Motor neuron (in vitro differentiated cells): ENCODE measurements around the gene EBF4. TPM values are rescaled to one million over a fixed set of nuclear protein-coding genes. Genes with fewer than 3 reads are reported as not detected.
A peak's percentile ranks its signal among the peaks of the same experiment; 100 is the strongest.
"Not testable (repeated sequence)": the region's sequence is repeated elsewhere in the genome, so short reads cannot be mapped to it uniquely, and the experiment has no call there.

ENCODE experiments used
- ATAC-seq, 8 experiments: fragments of 200-7000 bp; cut with Tn5 transposase; replicated peaks in 6 of 8; 2 replicates each; pipeline ENCODE4 v1.8.0; 2021; ENCODE audit warnings: mild to moderate bottlenecking in 8 of 8, moderate library complexity in 8 of 8
- H3K27ac ChIP-seq, 2 donors: fragments of 250-450 bp; sonication (Bioruptor Pico); 2 replicates each; pipeline ENCODE4 v1.9.0; 2021; ENCODE audit warnings: antibody characterized with exemption in 2 of 2, mild to moderate bottlenecking in 2 of 2, moderate library complexity in 1 of 2
- H3K4me1 ChIP-seq, 2 donors: fragments of 250-450 bp; sonication (Bioruptor Pico); replicated peaks in 1 of 2; 2 replicates each; pipeline ENCODE4 v1.6.1; 2021; ENCODE audit warnings: antibody characterized with exemption in 2 of 2, mild to moderate bottlenecking in 2 of 2, moderate library complexity in 1 of 2
- H3K4me3 ChIP-seq, 5 donors: fragments of 250-450 bp; sonication (Bioruptor Pico); 2 replicates each; pipeline ENCODE4 v1.9.0; 2021; ENCODE audit warnings: antibody characterized with exemption in 5 of 5, mild to moderate bottlenecking in 5 of 5, moderate library complexity in 4 of 5
- WGBS, 10 experiments: fragments of 450-650 bp; shearing (Covaris generic); methylation state at CpG; one replicate each; pipeline ENCODE4 v1.0.0; 2022; 5-methylcytosine and 5-hydroxymethylcytosine counted together
- in situ Hi-C, 9 experiments: fragments of 400-800 bp; cut with MboI; loops; one replicate each; pipeline ENCODE4 v1.15.0; 2021; ENCODE audit warnings: low sequenced_read_pairs in 9 of 9, low pct_unique_long_range_greater_than_20kb in 2 of 9; ENCODE audit not compliant: unreplicated experiment in 9 of 9
- total RNA-seq, 8 experiments: library from RNA; unstranded; fragments of 300-600 nt; gene quantifications; 2 replicates each; pipeline versions ENCODE4 v1.2.3 to v1.2.4, GENCODE V29; 2022

Gene EBF4
- total RNA-seq, 8 experiments from 2014 or later, result 1.4 to 14.3 (median 8.2) TPM

GRCh38 chr20:2760297-2760951, 67.8 kb downstream of the EBF4 start:
- peak in 2 of 8 experiments; percentile 57 to 64 for ATAC-seq
- in situ Hi-C loops, result no loop called here
- H3K27ac ChIP-seq, result no peak overlapping the region
- H3K4me1 ChIP-seq, result no peaks in the 10 kb centered on the region
- no peak overlapping the region for H3K4me3 ChIP-seq
- 43 to 100% (median 86%) methylated on average over 1 to 2 of the region's 7 CpGs; no CpG with 5 or more reads in 4 of the 10 experiments for WGBS, 10 experiments

- ATAC-seq, result no peak
- H3K27ac ChIP-seq, result no peak overlapping the region
- in situ Hi-C loops, result no loop called here
- H3K4me1 ChIP-seq, result no peaks in the 10 kb centered on the region
- no peak overlapping the region for H3K4me3 ChIP-seq
- WGBS, 10 experiments, result 100% methylated on average over 1 to 2 of the region's 2 CpGs; no CpG with 5 or more reads in 8 of the 10 experiments
Measured at GRCh38 chr20:2760952-2761305, 68.3 kb downstream of the EBF4 start.

GRCh38 chr20:2761885-2762284, 69.3 kb downstream of the EBF4 start:
- in situ Hi-C loops, result no loop called here
- WGBS, 10 experiments, result 20 to 100% (median 77%) methylated on average over 1 to 4 of the region's 4 CpGs; no CpG with 5 or more reads in 2 of the 10 experiments
- Histone ChIP-seq H3K4me1 (no peaks in the 10 kb centered on the region), H3K4me3 (no peak overlapping the region), H3K27ac (no peak overlapping the region)
- no peak for ATAC-seq

- Histone ChIP-seq H3K27ac (no peak overlapping the region), H3K4me1 (no peaks in the 10 kb centered on the region), H3K4me3 (no peak overlapping the region)
- ATAC-seq, result no peak
- WGBS, 10 experiments, result 0 to 60% (median 34%) methylated on average over 1 to 2 of the region's 2 CpGs; no CpG with 5 or more reads in 3 of the 10 experiments
- in situ Hi-C loops, result no loop called here
Measured at GRCh38 chr20:2762578-2763131, 70.1 kb downstream of the EBF4 start.

GRCh38 chr20:2763186-2763585, 70.6 kb downstream of the EBF4 start:
- no peak overlapping the region for H3K27ac ChIP-seq
- in situ Hi-C loops, result no loop called here
- ATAC-seq, result no peak
- no peak overlapping the region for H3K4me3 ChIP-seq
- H3K4me1 ChIP-seq, result no peaks in the 10 kb centered on the region
- WGBS, 10 experiments, result 51 to 71% (median 63%) methylated on average over 1 to 3 of the region's 5 CpGs; no CpG with 5 or more reads in 6 of the 10 experiments

GRCh38 chr20:2767768-2768631, 75.4 kb downstream of the EBF4 start:
- in situ Hi-C loops, result no loop called here

GRCh38 chr20:2768632-2769015, 76.0 kb downstream of the EBF4 start:
- ATAC-seq, result no peak

More at GRCh38 chr20:2767768-2768631, 75.4 kb downstream of the EBF4 start:
- ATAC-seq, result no peak
- H3K4me1 ChIP-seq, result no peaks in the 10 kb centered on the region
- no peak overlapping the region for H3K4me3 ChIP-seq
- no peak overlapping the region for H3K27ac ChIP-seq
- 0 to 80% (median 50%) methylated on average over 1 to 9 of the region's 15 CpGs; no CpG with 5 or more reads in 2 of the 10 experiments for WGBS, 10 experiments

GRCh38 chr20:2770091-2770490, 77.5 kb downstream of the EBF4 start:
- in situ Hi-C loops, H3K27ac ChIP-seq, H3K4me1 ChIP-seq, H3K4me3 ChIP-seq, ATAC-seq: not testable (repeated sequence)
- WGBS, 10 experiments, result 80 to 100% (median 90%) methylated on average over 1 to 8 of the region's 12 CpGs; no CpG with 5 or more reads in 2 of the 10 experiments

More at GRCh38 chr20:2768632-2769015, 76.0 kb downstream of the EBF4 start:
- H3K27ac ChIP-seq, result no peak overlapping the region
- 8 to 100% (median 50%) methylated on average over 1 to 2 of the region's 5 CpGs; no CpG with 5 or more reads in 5 of the 10 experiments for WGBS, 10 experiments
- no peak overlapping the region for H3K4me3 ChIP-seq
- H3K4me1 ChIP-seq, result no peaks in the 10 kb centered on the region
- in situ Hi-C loops, result no loop called here

GRCh38 chr20:2771631-2772080, 79.1 kb downstream of the EBF4 start:
- ATAC-seq, result no peak
- WGBS, 10 experiments, result 0 to 72% (median 67%) methylated on average over 1 to 4 of the region's 12 CpGs; no CpG with 5 or more reads in 5 of the 10 experiments
- in situ Hi-C loops, result no loop called here
- Histone ChIP-seq H3K27ac (no peak overlapping the region), H3K4me3 (no peak overlapping the region), H3K4me1 (no peaks in the 10 kb centered on the region)

GRCh38 chr20:2773812-2774211, 81.2 kb downstream of the EBF4 start:
- no peaks in the 10 kb centered on the region for H3K4me1 ChIP-seq
- no peak overlapping the region for H3K27ac ChIP-seq
- no peak overlapping the region for H3K4me3 ChIP-seq
- WGBS, 10 experiments, result 65 to 100% (median 71%) methylated on average over 2 to 8 of the region's 9 CpGs; no CpG with 5 or more reads in 2 of the 10 experiments
- in situ Hi-C loops, result no loop called here
- ATAC-seq, result no peak

- 20 to 81% (median 42%) methylated on average over 1 to 3 of the region's 3 CpGs; no CpG with 5 or more reads in 4 of the 10 experiments for WGBS, 10 experiments
- peak in 3 of 8 experiments; percentile 55 to 96 (median 68) for ATAC-seq
- Histone ChIP-seq H3K4me1 (no peaks in the 10 kb centered on the region), H3K4me3 (no peak overlapping the region), H3K27ac (no peak overlapping the region)
- in situ Hi-C loops, result no loop called here
Measured at GRCh38 chr20:2775139-2775538, 82.6 kb downstream of the EBF4 start.

- Histone ChIP-seq H3K27ac (no peak overlapping the region), H3K4me3 (no peak overlapping the region), H3K4me1 (no peaks in the 10 kb centered on the region)
- in situ Hi-C loops, result no loop called here
- WGBS, 10 experiments, result 45 to 81% (median 75%) methylated on average over 3 to 10 of the region's 10 CpGs
- no peak for ATAC-seq
Measured at GRCh38 chr20:2778602-2779321, 86.2 kb downstream of the EBF4 start.
